K562 (cell line): ENCODE results near the gene TPD52L1. TPM values are rescaled to one million over a fixed set of nuclear protein-coding genes. Genes with fewer than 3 reads are reported as not detected.
A peak's percentile ranks its signal among the peaks of the same experiment; 100 is the strongest.
"Not testable (repeated sequence)": the region's sequence is repeated elsewhere in the genome, so short reads cannot be mapped to it uniquely, and the experiment has no call there.

Source experiments
- ATAC-seq: fragments of 200-7000 bp; cut with Tn5 transposase; 3 replicates; pipeline ENCODE4 v1.9.1; 2020; ENCODE audit warnings: moderate library complexity
- BruUV-seq: library from RNA; stranded (reverse); fragments of 400-500 nt; replicated peaks from 2 replicates; lab custom pipeline; 2021; lab: Mats Ljungman, UMichigan
- CTCF ChIA-PET: fragments of 300-600 bp; formaldehyde crosslinking; extraction: SDS; loops from one replicate; lab custom pipeline; 2021; ENCODE audit warnings: low intra/inter-chr PET ratio; lab: Yijun Ruan, JAX
- POLR2A ChIA-PET: fragments of 300-600, 350-650 bp; sonication (Branson Sonifier 250); formaldehyde crosslinking; extraction: SDS; loops from one replicate; lab custom pipeline; 2021; ENCODE audit warnings: antibody characterized with exemption, inconsistent platforms; lab: Yijun Ruan, JAX
- DNase-seq, 4 experiments: peaks; one replicate each; pipeline versions ENCODE4 v3.0.0 to v3.0.0-alpha.2; 2011 to 2018; ENCODE audit warnings: low spot score in 3 of 4, mixed read lengths in 3 of 4; ENCODE audit errors: extremely low read depth in 1 of 4
- FAIRE-seq: peaks from 2 replicates; lab custom pipeline; 2011; peaks lifted over from hg19 to GRCh38; lab: Jason Lieb, UNC
- H2AFZ ChIP-seq: 2 replicates; pipeline ENCODE4 v1.6.0; 2011; ENCODE audit warnings: low read depth, low read length, control low read depth, inconsistent platforms
- H3K27ac ChIP-seq: fragments of 200-600 bp; 3 replicates; pipeline ENCODE4 v1.8.0; 2011; ENCODE audit warnings: low read depth, mild to moderate bottlenecking, control low read depth, inconsistent platforms, low read length, moderate library complexity, mixed read lengths; ENCODE audit errors: extremely low read depth
- H3K27me3 ChIP-seq, 2 experiments: fragments of 300-600 bp in 1 of 2; 2 replicates in 1 of 2; 3 replicates in 1 of 2; pipeline versions ENCODE4 v1.6.0 to v1.8.0; 2011; ENCODE audit warnings: inconsistent platforms in 2 of 2, low read length in 2 of 2, mild to moderate bottlenecking in 1 of 2, mixed read lengths in 1 of 2, moderate library complexity in 1 of 2; ENCODE audit not compliant: control insufficient read depth in 2 of 2, insufficient read depth in 2 of 2
- H3K36me3 ChIP-seq: fragments of 300-600 bp; 3 replicates; pipeline ENCODE4 v1.8.0; 2011; ENCODE audit warnings: mild to moderate bottlenecking, low read length, inconsistent platforms; ENCODE audit not compliant: control insufficient read depth, insufficient read depth
- H3K4me1 ChIP-seq, 2 experiments: fragments of 200-600 bp in 1 of 2; replicated peaks in 1 of 2; 2 replicates in 1 of 2; 3 replicates in 1 of 2; pipeline versions ENCODE4 v1.5.1 to v1.8.0; 2011; ENCODE audit warnings: inconsistent platforms in 2 of 2, low read length in 2 of 2, mild to moderate bottlenecking in 1 of 2, mixed read lengths in 1 of 2, moderate library complexity in 1 of 2; ENCODE audit not compliant: control insufficient read depth in 2 of 2, insufficient read depth in 2 of 2
- H3K4me2 ChIP-seq: 2 replicates; pipeline ENCODE4 v1.6.1; 2011; ENCODE audit warnings: low read length, control low read depth, inconsistent platforms, mixed read lengths; ENCODE audit not compliant: insufficient read depth
- H3K4me3 ChIP-seq: fragments of 200-600 bp; sonication (generic), shearing (Covaris generic); 2 replicates; pipeline ENCODE4 v1.5.1; 2016; ENCODE audit warnings: control low read depth, inconsistent platforms
- H3K79me2 ChIP-seq: fragments of 200-600 bp; 3 replicates; pipeline ENCODE4 v1.8.0; 2011; ENCODE audit warnings: low read length, inconsistent platforms; ENCODE audit not compliant: control insufficient read depth, insufficient read depth
- H3K9ac ChIP-seq, 2 experiments: 2 replicates each; pipeline versions ENCODE4 v1.6.0 to v1.6.1; 2011; ENCODE audit warnings: low read depth in 2 of 2, low read length in 2 of 2, control low read depth in 1 of 2, inconsistent platforms in 1 of 2, mild to moderate bottlenecking in 1 of 2, mixed read lengths in 1 of 2; ENCODE audit not compliant: insufficient read depth in 1 of 2
- H3K9me1 ChIP-seq: one replicate; pipeline ENCODE4 v1.6.0; 2011; ENCODE audit warnings: inconsistent platforms, mild to moderate bottlenecking, low read length, moderate library complexity; ENCODE audit not compliant: control insufficient read depth, insufficient read depth
- H3K9me3 ChIP-seq: replicated peaks from 2 replicates; pipeline ENCODE4 v1.5.1; 2011; ENCODE audit warnings: low read depth, low read length, inconsistent platforms; ENCODE audit not compliant: control insufficient read depth, insufficient read depth
- H4K20me1 ChIP-seq: replicated peaks from 2 replicates; pipeline ENCODE4 v1.6.1; 2011; ENCODE audit warnings: low read length, inconsistent platforms, mixed read lengths; ENCODE audit not compliant: control insufficient read depth, insufficient read depth
- CEBPB ChIP-seq: fragments of 450-650 bp; IDR thresholded peaks from 2 replicates; pipeline ENCODE4 v1.6.1; 2016; ENCODE audit warnings: missing genetic modification characterization, missing compliant biosample characterization
- CEBPG ChIP-seq, 3 experiments: fragments of 200-800 bp in 1 of 3; sonication (Bioruptor generic) in 1 of 3; sonication (generic) in 1 of 3; formaldehyde crosslinking in 1 of 3; IDR thresholded peaks in 2 of 3; conservative IDR thresholded peaks in 1 of 3; 2 replicates each; pipeline versions ENCODE4 v1.6.1 to v1.8.0; 2016 to 2022; ENCODE audit warnings: missing compliant biosample characterization in 2 of 3, missing genetic modification characterization in 2 of 3, mild to moderate bottlenecking in 1 of 3, missing genetic modification reagents in 1 of 3
- ZNF384 ChIP-seq: IDR thresholded peaks from 2 replicates; pipeline ENCODE4 v1.6.1; 2012; ENCODE audit warnings: low read depth, low read length, improper control_type of control experiment
- WGBS: fragments of 100-300 bp; shearing (Covaris generic); methylation state at CpG from one replicate; pipeline ENCODE4 v1.1.6; 2016; ENCODE audit warnings: low coverage, mixed read lengths; ENCODE audit not compliant: insufficient coverage; ENCODE audit errors: missing lambda C conversion rate; 5-methylcytosine and 5-hydroxymethylcytosine counted together
- in situ Hi-C: fragments of 300-500 bp; cut with MboI; formaldehyde crosslinking; loops from 4 replicates; pipeline ENCODE4 v1.15.0; 2018; ENCODE audit warnings: inconsistent platforms, mixed read lengths
- intact Hi-C: fragments of 100-400 bp; cut with micrococcal nuclease; formaldehyde crosslinking; loops from 2 replicates; pipeline ENCODE4 v1.14.2; 2022
- polyA plus RNA-seq, 8 experiments: library from polyadenylated mRNA; depleted of rRNA in 4 of 8; stranded (reverse) in 5 of 8; unstranded in 3 of 8; fragments of >200 nt; fragmentation: Nextera tagmentation in 2 of 8; fragmentation: Illumina TruSeq in 1 of 8; extraction: Ambion mirVana in 2 of 8; extraction: Trizol in 1 of 8; gene quantifications; 2 replicates each; pipeline versions ENCODE4 v1.2.1 to v1.2.3, GENCODE V29; 2011 to 2014; ENCODE audit warnings: inconsistent platforms in 1 of 8, missing spikeins in 1 of 8
- total RNA-seq, 7 experiments: library from RNA; depleted of rRNA in 6 of 7; stranded (reverse); fragments of >200 nt in 6 of 7; fragmentation: Illumina TruSeq in 2 of 7; extraction: Trizol in 2 of 7; gene quantifications; 2 replicates each; pipeline versions ENCODE4 v1.2.1 to v1.2.3, GENCODE V29; 2011 to 2021; ENCODE audit warnings: low replicate concordance in 1 of 7
- TF ChIP-seq, protein P1 (sequence below): sonication (generic); formaldehyde crosslinking; IDR thresholded peaks from 2 replicates; pipeline ENCODE4 v1.4.0; 2020; ENCODE audit warnings: mild to moderate bottlenecking, missing genetic modification reagents
- TF ChIP-seq, protein P2 (sequence below): conservative IDR thresholded peaks from 2 replicates; pipeline ENCODE4 v1.6.1; 2011; ENCODE audit warnings: low read depth, mild to moderate bottlenecking, low read length; ENCODE audit not compliant: control insufficient read depth
- TF ChIP-seq, protein P3 (sequence below), 2 experiments: fragments of 450-650 bp in 1 of 2; sonication (generic) in 1 of 2; formaldehyde crosslinking in 1 of 2; IDR thresholded peaks in 1 of 2; conservative IDR thresholded peaks in 1 of 2; 2 replicates each; pipeline versions ENCODE4 v1.6.1 to v1.8.1; 2016 to 2023; ENCODE audit warnings: mild to moderate bottlenecking in 2 of 2, moderate library complexity in 2 of 2, inconsistent platforms in 1 of 2, missing genetic modification reagents in 1 of 2

TPD52L1 gene
- total and polyA plus RNA-seq, 9 of the 15 experiments (the other 6 are each of a cell fraction or from before 2014, with no cell fraction given) = 12.9 to 149 (median 75.7) TPM

DNA sequence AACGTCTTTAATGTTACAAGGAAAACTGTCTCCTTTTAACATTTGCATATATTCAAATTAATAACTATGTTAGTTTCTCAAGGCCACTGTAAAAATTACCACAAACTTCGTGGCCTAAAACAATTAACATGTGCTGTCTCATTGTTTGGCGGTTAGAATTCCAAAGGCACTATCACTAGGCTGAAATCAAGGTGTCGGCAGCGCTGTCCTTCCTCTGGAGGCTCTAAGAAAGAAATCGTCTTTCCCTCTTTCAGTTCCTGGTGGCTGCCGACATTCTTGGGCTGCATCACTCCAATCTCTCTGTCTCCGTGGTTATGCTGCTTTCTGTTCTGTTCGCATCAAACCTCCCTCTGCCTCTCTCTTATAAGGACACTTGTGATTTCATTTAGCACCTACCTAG is 4.2 kb downstream of the TPD52L1 start (continued):
- TF ChIP-seq, protein P1, sequence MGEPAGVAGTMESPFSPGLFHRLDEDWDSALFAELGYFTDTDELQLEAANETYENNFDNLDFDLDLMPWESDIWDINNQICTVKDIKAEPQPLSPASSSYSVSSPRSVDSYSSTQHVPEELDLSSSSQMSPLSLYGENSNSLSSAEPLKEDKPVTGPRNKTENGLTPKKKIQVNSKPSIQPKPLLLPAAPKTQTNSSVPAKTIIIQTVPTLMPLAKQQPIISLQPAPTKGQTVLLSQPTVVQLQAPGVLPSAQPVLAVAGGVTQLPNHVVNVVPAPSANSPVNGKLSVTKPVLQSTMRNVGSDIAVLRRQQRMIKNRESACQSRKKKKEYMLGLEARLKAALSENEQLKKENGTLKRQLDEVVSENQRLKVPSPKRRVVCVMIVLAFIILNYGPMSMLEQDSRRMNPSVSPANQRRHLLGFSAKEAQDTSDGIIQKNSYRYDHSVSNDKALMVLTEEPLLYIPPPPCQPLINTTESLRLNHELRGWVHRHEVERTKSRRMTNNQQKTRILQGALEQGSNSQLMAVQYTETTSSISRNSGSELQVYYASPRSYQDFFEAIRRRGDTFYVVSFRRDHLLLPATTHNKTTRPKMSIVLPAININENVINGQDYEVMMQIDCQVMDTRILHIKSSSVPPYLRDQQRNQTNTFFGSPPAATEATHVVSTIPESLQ (CRISPR knock-in tag) = no peak
- TF ChIP-seq, protein P2, sequence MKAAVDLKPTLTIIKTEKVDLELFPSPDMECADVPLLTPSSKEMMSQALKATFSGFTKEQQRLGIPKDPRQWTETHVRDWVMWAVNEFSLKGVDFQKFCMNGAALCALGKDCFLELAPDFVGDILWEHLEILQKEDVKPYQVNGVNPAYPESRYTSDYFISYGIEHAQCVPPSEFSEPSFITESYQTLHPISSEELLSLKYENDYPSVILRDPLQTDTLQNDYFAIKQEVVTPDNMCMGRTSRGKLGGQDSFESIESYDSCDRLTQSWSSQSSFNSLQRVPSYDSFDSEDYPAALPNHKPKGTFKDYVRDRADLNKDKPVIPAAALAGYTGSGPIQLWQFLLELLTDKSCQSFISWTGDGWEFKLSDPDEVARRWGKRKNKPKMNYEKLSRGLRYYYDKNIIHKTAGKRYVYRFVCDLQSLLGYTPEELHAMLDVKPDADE = no peak

DNA sequence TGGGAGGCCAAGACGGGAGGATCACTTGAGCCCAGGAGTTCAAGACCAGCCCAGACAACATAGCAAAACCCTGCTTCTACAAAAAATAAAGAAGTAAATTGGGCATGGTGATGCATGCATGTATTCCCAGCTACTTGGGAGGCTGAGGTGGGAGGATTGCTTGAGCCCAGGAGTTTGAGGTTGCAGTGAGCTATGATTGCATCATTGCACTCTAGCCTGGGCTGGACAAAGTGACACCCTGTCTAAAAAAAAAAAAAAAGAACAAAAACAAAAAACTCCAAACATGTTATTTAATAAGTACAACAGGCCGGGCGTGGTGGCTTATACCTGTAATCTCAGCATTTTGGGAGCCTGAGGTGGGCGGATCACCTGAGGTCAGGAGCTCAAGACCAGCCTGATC is 9.8 kb downstream of the TPD52L1 start:
- CTCF ChIA-PET, BruUV-seq, H3K27me3 ChIP-seq, H3K4me1 ChIP-seq, H3K27ac ChIP-seq, H3K4me2 ChIP-seq, H3K9ac ChIP-seq, H4K20me1 ChIP-seq, H3K4me3 ChIP-seq, H2AFZ ChIP-seq, H3K9me1 ChIP-seq, H3K79me2 ChIP-seq, H3K9me3 ChIP-seq, DNase-seq, FAIRE-seq, intact Hi-C loops: not testable (repeated sequence)
- TF ChIP-seq CEBPG (CRISPR knock-in tag; IDR thresholded peaks at IDR 0.05) (peak; percentile 54), CEBPG (tag; conservative IDR thresholded peaks at IDR 0.05 in 1 of 2, IDR thresholded peaks at IDR 0.05 in 1 of 2) (peak; percentile 44 to 89; a peak in 3 of 4 replicates), CEBPB (tag) (0 out of 2 replicates have a peak, but pooled peaks have one; percentile 31), ZNF384 (0 out of 2 replicates have a peak, but pooled peaks have one; percentile 11)
- TF ChIP-seq, protein P3, sequence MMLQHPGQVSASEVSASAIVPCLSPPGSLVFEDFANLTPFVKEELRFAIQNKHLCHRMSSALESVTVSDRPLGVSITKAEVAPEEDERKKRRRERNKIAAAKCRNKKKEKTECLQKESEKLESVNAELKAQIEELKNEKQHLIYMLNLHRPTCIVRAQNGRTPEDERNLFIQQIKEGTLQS (IDR thresholded peaks at IDR 0.05) = peak; percentile 59
- TF ChIP-seq, protein P3 (CRISPR knock-in tag; conservative IDR thresholded peaks at IDR 0.05) = not testable (repeated sequence)
- peak; percentile 29; the same call in 1 of the 3 replicates for ATAC-seq
- H3K36me3 ChIP-seq = peaks cover 11% of the 10 kb centered on the region; the same call in 2 of the 3 replicates
- in situ Hi-C loops = loop anchor here (25.0 kb wide), 1 partner anchor 599 kb away; no protein-coding TSS in a partner anchor
- POLR2A ChIA-PET = interaction anchor here (0.9 kb wide), 1 partner anchor 14 kb away, joined by 3 read pairs; no protein-coding TSS in a partner anchor
- WGBS = 87% methylated on average over 4 of the region's 4 CpGs
